Nucleus accumbens (tissue), 56 donors: ENCODE data around the gene FAM174C.
"Not testable (repeated sequence)": the region's sequence is repeated elsewhere in the genome, so short reads cannot be mapped to it uniquely, and the experiment has no call there.

ENCODE experiments used
- DNase-seq, 56 donors: peaks; one replicate each; lab custom pipeline; 2025; lab: John Stamatoyannopoulos, UW

FAM174C gene

GRCh38 chr19:1312767-1313694, 37.7 kb downstream of the FAM174C start:
- DNase-seq, result no peak

- DNase-seq, result no peak
Measured at GRCh38 chr19:1313695-1314613, 38.6 kb downstream of the FAM174C start.

GRCh38 chr19:1315470-1316166, 40.3 kb downstream of the FAM174C start:
- peak in 42 of 56 donors; percentile 13 to 77 (median 34) for DNase-seq

DNA sequence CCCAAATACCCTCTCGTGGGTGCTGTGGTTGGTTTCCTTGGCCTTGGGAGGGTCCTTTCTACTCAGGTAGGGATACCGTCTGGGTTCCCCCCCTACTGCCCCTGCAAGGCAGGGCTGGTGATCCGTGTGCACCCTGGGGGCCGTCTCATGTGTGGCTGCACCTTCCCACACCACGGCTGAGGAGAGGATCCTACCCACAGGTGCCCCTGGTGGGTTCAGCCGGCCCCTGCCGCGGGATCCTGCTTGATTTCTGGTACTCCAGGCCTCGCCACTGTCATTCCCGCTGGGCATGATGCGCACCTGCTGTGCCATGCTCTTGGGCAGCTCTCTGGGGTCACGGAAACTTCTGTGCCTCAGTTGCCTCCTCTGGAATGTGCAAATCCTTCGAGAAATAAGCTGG, 41.1 kb downstream of the FAM174C start:
- no peak for DNase-seq

GRCh38 chr19:1317274-1318003, 42.1 kb downstream of the FAM174C start:
- no peak for DNase-seq

DNA sequence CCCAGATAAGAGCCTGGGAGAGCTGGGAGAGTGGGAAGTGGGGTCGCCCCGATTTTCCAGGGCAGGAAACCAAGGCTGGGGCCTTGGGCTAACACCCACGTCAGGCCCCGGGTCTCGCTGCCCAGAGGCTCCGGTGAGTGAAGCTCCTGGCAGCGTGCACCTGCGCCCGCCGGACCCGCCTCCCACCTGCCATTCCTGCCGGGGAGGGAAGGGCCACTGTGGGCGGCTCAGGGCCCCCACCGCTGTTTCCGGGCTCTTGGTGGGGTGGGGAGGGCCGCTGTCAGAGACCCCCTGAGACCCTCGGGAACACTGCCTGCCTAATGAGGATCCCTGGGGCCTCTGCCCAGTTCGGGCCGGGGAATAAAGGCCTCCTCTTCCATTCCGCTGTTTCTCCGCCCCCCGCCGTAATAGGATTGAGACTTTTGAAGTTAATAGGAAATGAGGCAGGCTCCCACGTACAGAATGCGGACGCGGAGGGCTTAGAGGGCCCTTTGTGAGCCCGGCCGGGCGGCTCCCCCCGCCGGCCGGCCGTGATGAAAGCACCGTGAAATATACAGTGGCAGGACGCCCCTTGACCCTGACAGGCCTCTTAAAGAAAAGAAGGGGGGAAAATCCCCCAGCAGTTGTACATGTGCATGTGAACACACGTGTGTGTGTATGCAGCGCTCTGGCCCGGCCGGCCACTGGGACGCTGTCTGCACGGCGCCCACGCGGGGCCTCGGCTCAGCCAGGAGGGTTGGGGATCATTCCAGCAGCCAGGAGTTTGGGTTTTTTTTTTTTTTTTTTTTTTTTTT, 43.5 kb downstream of the FAM174C start:
- no peak for DNase-seq

DNA sequence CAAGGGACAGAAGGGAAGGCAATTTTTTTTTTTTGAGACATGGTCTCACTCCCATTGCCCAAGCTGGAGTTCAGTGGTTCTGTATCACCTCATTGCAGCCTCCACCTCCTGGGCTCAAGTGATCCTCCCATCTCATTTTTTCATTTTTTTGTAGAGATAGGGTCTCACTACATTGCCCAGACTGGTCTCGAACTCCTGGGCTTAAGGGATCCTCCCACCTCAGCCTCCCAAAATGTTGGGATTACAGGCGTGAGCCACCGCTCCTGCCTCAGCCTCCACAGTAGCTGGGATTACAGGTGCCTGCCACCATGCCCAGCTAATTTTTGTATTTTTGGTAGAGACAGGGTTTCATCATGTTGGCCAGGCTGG, 44.9 kb downstream of the FAM174C start:
- not testable (repeated sequence) for DNase-seq

DNA sequence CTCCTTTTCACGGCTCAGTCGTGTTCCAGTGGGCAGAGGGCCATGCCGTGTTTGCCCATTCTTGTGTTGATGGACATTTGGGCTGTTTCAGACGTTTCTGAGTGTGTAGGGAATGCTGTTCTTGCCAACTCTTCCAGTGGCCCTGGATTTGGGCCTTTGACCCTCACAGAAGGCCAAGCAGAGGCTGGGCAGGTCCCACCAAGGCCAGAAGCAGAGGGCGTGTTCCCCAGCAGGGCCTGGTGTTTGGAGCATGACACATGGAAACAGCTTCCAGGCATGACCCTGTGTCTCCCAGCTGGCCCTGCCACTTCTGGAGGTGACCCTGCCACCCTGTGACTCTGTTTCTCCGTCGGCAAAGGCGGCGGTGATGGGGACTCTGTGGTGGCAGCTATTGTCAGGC, 46.2 kb downstream of the FAM174C start:
- no peak for DNase-seq

- DNase-seq, result no peak
Measured at GRCh38 chr19:1322198-1322981, 47.1 kb downstream of the FAM174C start.

- no peak for DNase-seq
Measured at GRCh38 chr19:1324249-1324805, 49.0 kb downstream of the FAM174C start.

DNA sequence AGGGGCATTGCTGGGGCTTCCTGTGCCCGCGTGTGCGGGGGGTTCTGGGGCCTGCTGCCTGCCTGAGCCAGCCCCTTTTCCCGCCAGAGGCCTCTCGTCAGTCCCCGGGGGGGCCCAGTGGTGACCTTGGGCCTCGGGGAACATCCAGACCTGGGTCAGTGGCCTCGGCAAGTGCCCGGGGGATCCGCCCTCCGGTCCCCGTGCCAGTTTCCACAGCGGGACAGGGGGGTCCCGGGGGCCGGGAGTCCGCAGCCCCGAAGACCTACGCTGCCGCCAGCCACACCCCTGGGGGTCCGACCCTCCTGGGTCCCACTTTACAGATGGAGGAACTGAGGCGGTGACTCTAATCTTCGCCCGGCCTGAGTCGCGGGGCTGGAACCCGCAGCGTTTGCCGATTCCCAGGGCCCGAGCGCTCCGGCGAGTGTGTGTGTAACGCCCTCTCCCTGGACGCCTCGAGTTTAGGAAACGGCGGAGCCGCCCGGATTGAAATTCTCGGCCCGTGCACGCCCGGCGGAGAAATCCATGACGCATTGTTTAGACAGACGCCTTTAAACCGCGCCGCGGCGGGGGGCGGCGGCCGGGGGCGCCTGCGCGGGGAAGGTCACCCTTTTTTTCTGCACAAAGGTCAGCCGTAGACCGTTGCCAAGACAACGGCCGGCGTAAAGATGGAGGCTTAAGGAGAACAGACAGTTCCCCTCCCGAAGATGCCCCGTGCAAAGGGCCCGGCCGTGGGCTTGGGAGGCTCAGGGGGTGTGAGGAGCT, 49.7 kb downstream of the FAM174C start:
- peak in 52 of 56 donors; percentile 10 to 86 (median 52) for DNase-seq

- DNase-seq, result peak in 2 of 56 donors; percentile 5 to 32
Measured at GRCh38 chr19:1325568-1326294, 50.4 kb downstream of the FAM174C start.

DNA sequence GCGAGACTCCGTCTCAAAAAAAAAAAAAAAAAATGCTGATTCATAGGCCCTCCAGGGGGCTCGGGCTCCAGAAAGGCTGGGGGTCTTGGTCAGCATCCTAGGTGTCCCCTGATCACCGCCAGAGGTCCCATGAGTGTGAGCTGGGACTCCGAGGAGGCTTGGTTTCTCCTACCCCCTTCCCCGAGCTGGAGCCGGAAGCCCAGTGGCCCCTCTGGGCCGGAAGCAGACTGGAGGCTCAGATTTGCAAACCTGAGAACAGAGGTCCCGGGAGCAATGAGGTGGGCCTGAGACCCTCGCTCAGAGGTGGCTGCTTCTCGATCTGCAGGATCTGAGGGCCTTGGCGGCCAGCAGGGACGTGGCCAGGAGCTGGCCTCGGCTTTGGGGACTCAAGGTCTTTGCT, 51.8 kb downstream of the FAM174C start:
- DNase-seq, result no peak
